Kidney (tissue), 14 donors: Measurements from ENCODE around the gene MACROD1. TPM values are rescaled to one million over a fixed set of nuclear protein-coding genes. Genes with fewer than 3 reads are reported as not detected.

Source experiments
- DNase-seq, 5 donors: peaks; one replicate each; pipeline ENCODE4 v3.0.0-alpha.2; 2013 to 2020
- FAIRE-seq: peaks from 2 replicates; lab custom pipeline; 2012; peaks lifted over from hg19 to GRCh38; lab: Jason Lieb, UNC
- H3K27ac ChIP-seq, 2 donors: one replicate each; pipeline ENCODE4 v1.7.0; 2013; ENCODE audit warnings: low read depth in 2 of 2, low read length in 2 of 2, inconsistent platforms in 1 of 2
- H3K27me3 ChIP-seq: one replicate; pipeline ENCODE4 v1.7.1; 2013; ENCODE audit warnings: low read length, inconsistent platforms; ENCODE audit not compliant: control insufficient read depth, insufficient read depth
- H3K36me3 ChIP-seq, 3 donors: one replicate each; pipeline versions ENCODE4 v1.7.0 to v1.7.1; 2013; ENCODE audit warnings: low read length in 3 of 3, control low read depth in 1 of 3, inconsistent platforms in 1 of 3; ENCODE audit not compliant: insufficient read depth in 3 of 3, control insufficient read depth in 2 of 3
- H3K4me1 ChIP-seq, 3 donors: one replicate each; pipeline versions ENCODE4 v1.7.0 to v1.7.1; 2013; ENCODE audit warnings: low read length in 3 of 3, inconsistent platforms in 1 of 3, low read depth in 1 of 3; ENCODE audit not compliant: control insufficient read depth in 2 of 3, insufficient read depth in 2 of 3
- H3K4me3 ChIP-seq, 3 donors: one replicate each; pipeline versions ENCODE4 v1.7.0 to v1.8.1; 2013; ENCODE audit warnings: low read length in 3 of 3, control low read depth in 1 of 3, inconsistent platforms in 1 of 3
- H3K9ac ChIP-seq, 3 donors: one replicate each; pipeline versions ENCODE4 v1.7.0 to v1.7.1; 2013; ENCODE audit warnings: low read length in 3 of 3, control low read depth in 1 of 3, inconsistent platforms in 1 of 3
- H3K9me3 ChIP-seq, 3 donors: one replicate each; pipeline versions ENCODE4 v1.7.0 to v1.7.1; 2013; ENCODE audit warnings: low read length in 3 of 3, control low read depth in 1 of 3, inconsistent platforms in 1 of 3; ENCODE audit not compliant: control insufficient read depth in 2 of 3, insufficient read depth in 1 of 3
- intact Hi-C: fragments of 100-400 bp; cut with DNase I; formaldehyde crosslinking; loops from one replicate; pipeline ENCODE4 v1.11.1; 2022
- polyA plus RNA-seq: library from polyadenylated mRNA; stranded (reverse); fragments of 350-450 nt; fragmentation: Illumina TruSeq; extraction: RNeasy Lipid Tissue Mini Kit (QIAGEN cat#74804); gene quantifications from one replicate; pipeline ENCODE4 v1.2.3, GENCODE V29; 2014; ENCODE audit warnings: low read depth, low replicate concordance; ENCODE audit not compliant: insufficient read depth
- total RNA-seq: library from RNA; stranded (reverse); fragmentation: NEBNext Ultra II Directional; extraction: Animal tissue kit (Norgen Biotek cat#: 25700); gene quantifications from one replicate; pipeline ENCODE4 v1.2.1, GENCODE V29; 2021
- TF ChIP-seq, protein P1 (sequence below): IDR thresholded peaks from 3 replicates; pipeline ENCODE4 v1.5.1; 2012; ENCODE audit warnings: mild to moderate bottlenecking, moderate library complexity, borderline replicate concordance; ENCODE audit not compliant: insufficient read depth; ENCODE audit errors: extremely low read depth
- donor health status: control.
- donor health status: control.
- donor health status: control.
- donor health status: control.
- donor health status: control.
- donor health status: DM: yes; HTN: yes; CAD: no.
- donor health status: Normal renal cell carcinoma (clear cell type).

Gene MACROD1
- total and polyA plus RNA-seq, 2 donors from 2014 or later, result 27.8 to 176 TPM

DNA sequence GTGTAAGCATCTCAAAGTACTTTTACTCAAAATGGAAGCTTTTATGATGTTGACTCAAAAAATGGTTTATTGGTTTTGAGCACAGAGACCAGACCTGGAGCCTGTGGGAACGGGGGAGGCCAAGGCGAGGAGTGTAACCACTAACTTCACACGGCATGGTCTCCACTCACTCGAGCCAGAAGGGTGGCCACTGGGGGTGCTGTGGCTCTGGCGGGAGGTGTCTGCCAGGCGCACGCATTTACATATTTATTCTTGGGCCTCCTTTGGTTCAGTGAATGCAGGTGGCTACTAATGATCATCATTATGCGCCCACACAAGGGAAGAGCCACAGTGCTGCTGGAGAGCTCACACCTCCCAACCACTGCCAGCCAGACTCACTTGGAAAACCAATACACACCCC lies 65.6 kb downstream of the MACROD1 start:
- TF ChIP-seq, protein P1, sequence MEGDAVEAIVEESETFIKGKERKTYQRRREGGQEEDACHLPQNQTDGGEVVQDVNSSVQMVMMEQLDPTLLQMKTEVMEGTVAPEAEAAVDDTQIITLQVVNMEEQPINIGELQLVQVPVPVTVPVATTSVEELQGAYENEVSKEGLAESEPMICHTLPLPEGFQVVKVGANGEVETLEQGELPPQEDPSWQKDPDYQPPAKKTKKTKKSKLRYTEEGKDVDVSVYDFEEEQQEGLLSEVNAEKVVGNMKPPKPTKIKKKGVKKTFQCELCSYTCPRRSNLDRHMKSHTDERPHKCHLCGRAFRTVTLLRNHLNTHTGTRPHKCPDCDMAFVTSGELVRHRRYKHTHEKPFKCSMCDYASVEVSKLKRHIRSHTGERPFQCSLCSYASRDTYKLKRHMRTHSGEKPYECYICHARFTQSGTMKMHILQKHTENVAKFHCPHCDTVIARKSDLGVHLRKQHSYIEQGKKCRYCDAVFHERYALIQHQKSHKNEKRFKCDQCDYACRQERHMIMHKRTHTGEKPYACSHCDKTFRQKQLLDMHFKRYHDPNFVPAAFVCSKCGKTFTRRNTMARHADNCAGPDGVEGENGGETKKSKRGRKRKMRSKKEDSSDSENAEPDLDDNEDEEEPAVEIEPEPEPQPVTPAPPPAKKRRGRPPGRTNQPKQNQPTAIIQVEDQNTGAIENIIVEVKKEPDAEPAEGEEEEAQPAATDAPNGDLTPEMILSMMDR, result no peak
- H3K9me3 ChIP-seq, result no peaks in the 10 kb centered on the region
- H3K4me1 ChIP-seq, result peaks cover 0 to 38% (median 30%) of the 10 kb centered on the region in 3 donors
- DNase-seq (peak in 1 of 5 donors; percentile 66), FAIRE-seq (no peak)
- H3K9ac ChIP-seq, result no peak overlapping the region
- H3K27me3 ChIP-seq, result no peaks in the 10 kb centered on the region
- intact Hi-C loops, result no loop called here
- no peak overlapping the region for H3K4me3 ChIP-seq
- no peak overlapping the region for H3K27ac ChIP-seq
- no peaks in the 10 kb centered on the region for H3K36me3 ChIP-seq

- Histone ChIP-seq H3K4me1 (peaks cover 0 to 43% (median 39%) of the 10 kb centered on the region in 3 donors), H3K9me3 (no peaks in the 10 kb centered on the region)
- intact Hi-C loops, result no loop called here
Measured at GRCh38 chr11:64099436-64099835, 66.5 kb downstream of the MACROD1 start.

DNA sequence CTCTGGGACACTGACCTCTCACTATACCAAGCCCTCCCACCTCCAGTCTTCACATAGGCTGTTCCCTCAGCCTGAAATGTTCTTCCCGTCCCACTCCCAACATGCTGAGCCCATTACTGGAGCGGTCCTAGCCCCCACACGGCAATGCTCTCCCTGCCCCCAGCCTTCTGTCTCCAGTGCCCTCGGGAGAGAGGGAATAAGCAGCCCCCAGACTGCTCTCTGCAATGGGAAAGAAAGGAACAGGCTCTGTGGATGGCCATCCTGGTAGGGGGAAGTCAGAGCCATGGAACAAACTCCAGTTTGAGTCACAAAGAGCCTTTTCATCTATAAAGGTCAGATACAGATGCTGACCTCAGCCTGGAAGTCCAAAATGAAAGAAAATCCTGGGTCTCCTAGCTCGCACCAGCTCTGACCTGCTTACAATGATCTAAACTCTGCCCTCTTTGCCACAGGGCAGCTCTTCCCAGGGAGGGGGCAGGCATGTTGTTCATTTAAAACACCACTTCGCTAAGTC lies 67.5 kb downstream of the MACROD1 start:
- TF ChIP-seq, protein P1, result no peak
- Histone ChIP-seq H3K36me3 (no peaks in the 10 kb centered on the region), H3K27ac (no peak overlapping the region), H3K4me3 (no peak overlapping the region), H3K9ac (no peak overlapping the region), H3K4me1 (peaks cover 0 to 45% (median 36%) of the 10 kb centered on the region in 3 donors), H3K27me3 (no peaks in the 10 kb centered on the region), H3K9me3 (no peaks in the 10 kb centered on the region)
- intact Hi-C loops, result no loop called here
- FAIRE-seq (no peak), DNase-seq (peak in 1 of 5 donors; percentile 1)

More at GRCh38 chr11:64099436-64099835, 66.5 kb downstream of the MACROD1 start:
- H3K36me3 ChIP-seq, result no peaks in the 10 kb centered on the region
- FAIRE-seq (no peak), DNase-seq (no peak)
- H3K9ac ChIP-seq, result no peak overlapping the region
- H3K27me3 ChIP-seq, result no peaks in the 10 kb centered on the region
- no peak overlapping the region for H3K4me3 ChIP-seq
- H3K27ac ChIP-seq, result no peak overlapping the region
- TF ChIP-seq, protein P1, result no peak
